GM15510 (cell line): Measurements from ENCODE around the gene MEF2C.
A peak's percentile ranks its signal among the peaks of the same experiment; 100 is the strongest.

Source experiments
- POLR2A ChIP-seq: IDR thresholded peaks from 3 replicates; pipeline ENCODE4 v1.6.1; 2011; ENCODE audit warnings: borderline replicate concordance; ENCODE audit not compliant: insufficient read length; ENCODE audit errors: extremely low read depth

MEF2C gene

GRCh38 chr5:88840495-88840894 lies 42.5 kb downstream of the MEF2C start:
- TF ChIP-seq POLR2A, result no peak

GRCh38 chr5:88839238-88839637 lies 43.7 kb downstream of the MEF2C start:
- TF ChIP-seq POLR2A, result no peak

- TF ChIP-seq POLR2A, result no peak
These were observed 44.5 kb downstream of the MEF2C start for GRCh38 chr5:88838500-88838899.

- no peak for TF ChIP-seq POLR2A
These were observed 45.2 kb downstream of the MEF2C start for GRCh38 chr5:88837817-88838216.

GRCh38 chr5:88837222-88837621 lies 45.8 kb downstream of the MEF2C start:
- TF ChIP-seq POLR2A, result no peak

- no peak for TF ChIP-seq POLR2A
These were observed 46.7 kb downstream of the MEF2C start for GRCh38 chr5:88836195-88836838.

GRCh38 chr5:88834499-88834898 lies 48.5 kb downstream of the MEF2C start:
- TF ChIP-seq POLR2A, result no peak

GRCh38 chr5:88834131-88834462 lies 48.9 kb downstream of the MEF2C start:
- TF ChIP-seq POLR2A, result no peak

GRCh38 chr5:88833371-88834130 lies 49.4 kb downstream of the MEF2C start:
- peak; percentile 26 for TF ChIP-seq POLR2A

- TF ChIP-seq POLR2A, result no peak
These were observed 51.2 kb downstream of the MEF2C start for GRCh38 chr5:88831816-88832215.

- no peak for TF ChIP-seq POLR2A
These were observed 52.4 kb downstream of the MEF2C start for GRCh38 chr5:88830567-88830966.

- no peak for TF ChIP-seq POLR2A
These were observed 53.2 kb downstream of the MEF2C start for GRCh38 chr5:88829775-88830174.

GRCh38 chr5:88829054-88829453 lies 53.9 kb downstream of the MEF2C start:
- no peak for TF ChIP-seq POLR2A

GRCh38 chr5:88827997-88828396 lies 55.0 kb downstream of the MEF2C start:
- TF ChIP-seq POLR2A, result no peak

GRCh38 chr5:88826646-88827585 lies 56.1 kb downstream of the MEF2C start:
- TF ChIP-seq POLR2A, result peak; percentile 29
